HG03108 (cell line): ENCODE measurements around the gene PKP4.

Experiments
- ATAC-seq: cut with Tn5 transposase; IDR thresholded peaks from one replicate; pipeline ENCODE4 v1.9.1; 2021; ENCODE audit warnings: moderate library complexity; ENCODE audit not compliant: unreplicated experiment

PKP4 gene

GRCh38 chr2:158730621-158731140 lies 273.9 kb downstream of the PKP4 start:
- no peak for ATAC-seq

- no peak for ATAC-seq
These were observed 274.6 kb downstream of the PKP4 start for GRCh38 chr2:158731386-158731785.
